AG04450 (cell line): ENCODE data around the gene ADORA2A. TPM values are rescaled to one million over a fixed set of nuclear protein-coding genes. Genes with fewer than 3 reads are reported as not detected.

Experiments used
- CTCF ChIA-PET: fragments of 300-600, 350-600 bp; formaldehyde crosslinking; extraction: SDS; loops from one replicate; lab custom pipeline; 2022; ENCODE audit warnings: antibody characterized with exemption, inconsistent platforms; lab: Charles Lee
- POLR2A ChIA-PET: fragments of 350-600 bp; formaldehyde crosslinking; extraction: SDS; loops from one replicate; lab custom pipeline; 2021; ENCODE audit warnings: antibody characterized with exemption, inconsistent platforms; lab: Yijun Ruan, JAX
- DNase-seq: peaks from one replicate; pipeline ENCODE4 v3.0.0-alpha.2; 2011; ENCODE audit warnings: low read depth, low spot score
- H3K27ac ChIP-seq: one replicate; pipeline ENCODE4 v1.5.1; 2012; ENCODE audit warnings: low read depth, low read length, control low read depth
- H3K27me3 ChIP-seq: one replicate; pipeline ENCODE4 v1.6.0; 2012; ENCODE audit warnings: low read length; ENCODE audit not compliant: control insufficient read depth, insufficient read depth
- H3K4me3 ChIP-seq: 2 replicates; pipeline ENCODE4 v1.5.1; 2011; ENCODE audit warnings: mild to moderate bottlenecking, low read depth, low read length, control low read depth
- H3K9me3 ChIP-seq: 2 replicates; pipeline ENCODE4 v1.5.1; 2012; ENCODE audit warnings: low read length; ENCODE audit not compliant: control insufficient read depth, insufficient read depth
- CTCF ChIP-seq: IDR thresholded peaks from 2 replicates; pipeline ENCODE4 v1.5.1; 2011; ENCODE audit warnings: low read depth, low read length, control low read depth, inconsistent platforms
- polyA plus RNA-seq: library from polyadenylated mRNA; depleted of rRNA; stranded (reverse); fragments of >200 nt; gene quantifications from 2 replicates; pipeline ENCODE4 v1.2.3, GENCODE V29; 2011

ADORA2A gene
- polyA plus RNA-seq, 1 experiment: 0.19 TPM

- no peak overlapping the region for H3K27ac ChIP-seq
- no peak for TF ChIP-seq CTCF
- ChIA-PET POLR2A (no interaction called here), CTCF (interaction anchor here (1.1 kb wide), 1 partner anchor 20 kb away, joined by 5 read pairs; no protein-coding TSS in a partner anchor)
- DNase-seq: no peak
- H3K9me3 ChIP-seq: no peaks in the 10 kb centered on the region
- no peak overlapping the region for H3K4me3 ChIP-seq
- no peaks in the 10 kb centered on the region for H3K27me3 ChIP-seq
These were observed 55.2 kb downstream of the ADORA2A start for GRCh38 chr22:24482575-24482974.

- no peaks in the 10 kb centered on the region for H3K9me3 ChIP-seq
- H3K27me3 ChIP-seq: no peaks in the 10 kb centered on the region
- TF ChIP-seq CTCF: no peak
- H3K4me3 ChIP-seq: no peak overlapping the region
- H3K27ac ChIP-seq: no peak overlapping the region
- no peak for DNase-seq
- CTCF ChIA-PET: interaction anchor here (1.1 to 1.3 kb wide), 2 partner anchors 20 to 59 kb away, joined by 3 to 5 read pairs; no protein-coding TSS in a partner anchor
- POLR2A ChIA-PET: interaction anchor here (1.6 kb wide), 1 partner anchor 8 kb away, joined by 4 read pairs; no protein-coding TSS in a partner anchor
These were observed 55.6 kb downstream of the ADORA2A start for GRCh38 chr22:24482998-24483397.

- H3K4me3 ChIP-seq: no peak overlapping the region
- H3K9me3 ChIP-seq: no peaks in the 10 kb centered on the region
- H3K27ac ChIP-seq: no peak overlapping the region
- no peak for TF ChIP-seq CTCF
- CTCF ChIA-PET: interaction anchor here (0.6 to 1.3 kb wide), 2 partner anchors 60 to 1799 kb away, joined by 3 to 4 read pairs; no protein-coding TSS in a partner anchor
- no peak for DNase-seq
- POLR2A ChIA-PET: interaction anchor here (0.6 to 1.6 kb wide), 3 partner anchors 9 to 97 kb away, joined by 3 to 6 read pairs (median 4); no protein-coding TSS in a partner anchor
- no peaks in the 10 kb centered on the region for H3K27me3 ChIP-seq
These were observed 56.7 kb downstream of the ADORA2A start for GRCh38 chr22:24483976-24484545.

GRCh38 chr22:24485170-24485569, 57.8 kb downstream of the ADORA2A start:
- Histone ChIP-seq H3K4me3 (no peak overlapping the region), H3K27ac (no peak overlapping the region), H3K9me3 (no peaks in the 10 kb centered on the region), H3K27me3 (no peaks in the 10 kb centered on the region)
- no peak for TF ChIP-seq CTCF
- ChIA-PET CTCF (no interaction called here), POLR2A (interaction anchor here (0.5 kb wide), 1 partner anchor 18 kb away, joined by 3 read pairs; no protein-coding TSS in a partner anchor)
- no peak for DNase-seq

- ChIA-PET POLR2A (interaction anchor here (0.5 to 1.1 kb wide), 2 partner anchors 11 to 19 kb away, joined by 3 read pairs; no protein-coding TSS in a partner anchor), CTCF (interaction anchor here (2.5 kb wide), 1 partner anchor 17 kb away, joined by 13 read pairs; no protein-coding TSS in a partner anchor)
- no peak overlapping the region for H3K27ac ChIP-seq
- H3K9me3 ChIP-seq: no peaks in the 10 kb centered on the region
- no peaks in the 10 kb centered on the region for H3K27me3 ChIP-seq
- no peak for DNase-seq
- H3K4me3 ChIP-seq: no peak overlapping the region
- TF ChIP-seq CTCF: no peak
These were observed 58.2 kb downstream of the ADORA2A start for GRCh38 chr22:24485608-24486007.
